GM19023 (cell line): ENCODE data around the gene SH3RF1.
"Not testable (repeated sequence)": the region's sequence is repeated elsewhere in the genome, so short reads cannot be mapped to it uniquely, and the experiment has no call there.

Source experiments
- ATAC-seq: cut with Tn5 transposase; IDR thresholded peaks from one replicate; pipeline ENCODE4 v1.9.1; 2021; ENCODE audit warnings: mild to moderate bottlenecking, moderate library complexity; ENCODE audit not compliant: unreplicated experiment

The SH3RF1 gene

DNA sequence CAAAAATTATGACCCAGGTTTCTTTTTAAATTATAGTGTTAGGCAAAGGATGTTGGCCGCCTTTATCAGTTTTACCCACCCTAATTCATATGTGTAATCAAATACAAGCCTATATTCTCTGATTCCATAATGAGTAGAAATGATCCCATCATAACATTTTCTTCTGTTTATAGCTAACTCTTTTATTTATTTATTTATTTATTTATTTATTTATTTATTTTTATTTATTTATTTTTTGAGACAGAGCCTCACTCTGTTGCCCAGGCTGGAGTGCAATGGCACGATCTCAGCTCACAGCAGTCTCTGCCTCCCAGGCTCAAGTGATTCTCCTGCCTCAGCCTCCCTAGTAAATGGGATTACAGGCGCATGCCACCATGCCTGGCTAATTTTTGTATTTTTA is 7.1 kb upstream of the SH3RF1 start:
- ATAC-seq: not testable (repeated sequence)

DNA sequence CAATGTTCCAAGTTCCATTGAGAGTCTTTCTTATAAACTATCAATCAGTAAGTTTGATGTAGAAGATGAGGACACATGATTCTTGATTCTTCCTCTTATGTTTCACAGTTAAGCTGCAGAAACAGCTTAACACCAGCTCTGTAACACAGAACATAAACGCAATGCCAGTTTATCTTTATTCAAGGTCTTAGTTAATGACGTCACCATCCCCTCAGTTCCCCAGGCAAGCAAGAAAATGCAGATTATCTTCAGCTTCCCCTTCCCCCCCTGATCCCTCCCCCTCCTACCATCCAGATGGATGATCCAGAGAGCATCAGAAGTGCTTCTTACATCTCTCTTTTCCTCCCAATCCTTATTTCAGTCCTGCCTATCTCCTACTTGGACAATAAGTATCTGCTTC is 4.4 kb upstream of the SH3RF1 start:
- ATAC-seq: no peak

- no peak for ATAC-seq
These were observed 3.3 kb upstream of the SH3RF1 start for GRCh38 chr4:169274033-169274432.

GRCh38 chr4:169272265-169272886 is 1.6 kb upstream of the SH3RF1 start:
- ATAC-seq: no peak

DNA sequence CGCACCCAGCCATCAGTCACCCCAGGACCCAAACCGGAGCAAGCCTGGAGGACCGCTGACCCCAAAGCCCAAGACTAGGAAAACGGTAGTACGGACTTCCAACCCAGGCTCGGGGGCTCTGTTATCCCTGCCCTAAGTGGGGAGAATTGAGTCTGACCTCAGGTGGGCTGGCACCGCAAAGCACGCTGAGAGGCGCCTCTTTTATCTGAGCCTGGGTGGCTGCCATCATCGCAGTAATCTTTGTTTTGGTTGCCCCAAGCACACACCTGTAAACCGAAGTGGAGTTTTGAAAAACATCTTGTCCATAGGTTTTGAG is 894 bp upstream of the SH3RF1 start:
- no peak for ATAC-seq

GRCh38 chr4:169269916-169270809 is 593 bp downstream of the SH3RF1 start:
- peak; percentile 51 for ATAC-seq

DNA sequence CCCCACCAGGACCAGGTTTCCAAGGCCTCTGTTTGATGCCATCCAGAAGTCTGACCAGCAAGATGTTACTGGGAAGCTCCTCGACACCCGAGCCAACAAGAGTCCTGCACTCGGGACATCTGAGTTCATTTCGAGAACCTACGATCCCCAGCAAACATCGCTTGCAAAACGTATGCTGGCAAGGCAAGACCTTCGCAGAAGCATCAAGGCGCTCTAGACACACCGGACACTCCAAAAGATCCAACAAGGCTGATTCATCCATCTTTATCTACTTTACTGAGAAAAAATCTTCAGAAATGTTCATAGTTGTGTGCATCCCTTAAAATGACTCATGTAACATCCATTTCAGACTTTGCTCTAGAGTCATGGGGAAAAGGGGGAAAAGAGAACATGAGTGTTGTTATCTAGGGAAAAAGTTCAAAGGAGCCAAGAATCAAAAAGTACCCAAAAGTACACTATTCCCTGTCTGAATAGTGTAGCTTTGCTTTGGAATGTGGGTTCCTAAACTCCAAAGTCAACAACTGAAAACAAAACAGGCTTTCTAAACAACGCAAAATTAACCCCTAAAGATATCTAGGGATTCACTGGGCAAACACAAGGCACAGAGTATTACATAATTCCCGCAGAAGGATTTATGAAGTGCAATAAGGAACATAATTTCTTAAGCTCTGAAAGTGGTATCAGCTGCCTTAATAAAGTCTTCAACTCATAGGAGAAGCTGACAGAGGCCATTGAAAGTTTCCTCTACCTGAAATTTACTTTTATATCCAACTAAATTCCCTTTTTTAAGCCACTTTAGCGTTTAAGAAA is 1.6 kb downstream of the SH3RF1 start:
- ATAC-seq: no peak

DNA sequence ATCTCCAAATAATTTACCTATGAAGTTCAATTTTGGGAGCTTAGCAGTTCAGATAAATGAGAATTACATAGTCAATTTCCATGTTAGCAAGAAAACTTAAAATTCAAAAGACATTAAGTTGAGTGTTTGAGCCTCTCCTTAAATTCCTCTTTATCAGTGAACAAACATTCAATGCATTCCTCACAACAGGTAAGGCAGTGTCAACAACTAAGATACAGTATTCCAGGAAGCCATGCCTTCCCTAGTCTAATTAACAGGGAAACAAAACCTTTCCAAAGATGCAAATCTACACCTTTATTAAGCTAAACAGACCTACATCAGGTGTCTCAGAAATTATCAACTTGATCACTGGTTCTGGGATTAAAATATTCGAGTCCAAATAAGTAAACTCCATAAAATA is 3.7 kb downstream of the SH3RF1 start:
- no peak for ATAC-seq

DNA sequence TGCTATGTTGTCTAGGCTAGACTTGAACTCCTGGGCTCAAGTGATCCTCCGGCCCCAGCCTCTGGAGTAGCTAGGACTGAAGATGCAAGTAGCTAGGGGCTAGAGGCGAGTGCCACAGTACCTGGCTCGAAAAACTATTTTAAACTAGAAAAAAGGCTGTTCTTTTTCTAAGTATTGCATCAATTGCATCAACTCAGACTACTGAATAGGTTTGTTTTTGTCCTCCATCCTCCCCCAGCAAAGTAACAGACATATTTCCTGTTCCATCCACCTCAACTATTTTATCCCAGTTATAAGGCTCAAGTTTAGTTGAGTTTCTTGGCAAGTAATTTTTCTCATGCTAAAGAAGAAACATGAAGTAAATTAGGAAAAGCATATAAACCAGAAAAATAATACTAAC is 4.1 kb downstream of the SH3RF1 start:
- ATAC-seq: no peak

DNA sequence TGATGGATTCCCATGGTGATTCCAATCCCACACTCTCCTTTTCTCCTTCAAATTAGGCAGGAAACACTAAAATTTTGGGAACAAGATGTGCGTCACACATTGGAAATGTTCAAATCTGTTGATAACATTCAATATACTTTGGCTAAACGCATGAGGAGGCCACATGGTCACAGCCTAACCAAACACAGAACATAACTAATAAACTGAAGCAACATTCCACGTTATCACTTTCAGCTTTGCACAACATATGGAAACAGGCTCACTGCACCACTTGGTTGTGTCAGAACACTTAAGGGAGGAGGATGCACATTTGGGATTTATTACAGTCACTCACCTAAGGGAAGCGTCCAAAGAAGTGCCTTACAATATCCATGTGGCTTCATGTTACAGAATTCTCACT is 4.7 kb downstream of the SH3RF1 start:
- no peak for ATAC-seq

- no peak for ATAC-seq
These were observed 6.9 kb downstream of the SH3RF1 start for GRCh38 chr4:169263791-169264392.

DNA sequence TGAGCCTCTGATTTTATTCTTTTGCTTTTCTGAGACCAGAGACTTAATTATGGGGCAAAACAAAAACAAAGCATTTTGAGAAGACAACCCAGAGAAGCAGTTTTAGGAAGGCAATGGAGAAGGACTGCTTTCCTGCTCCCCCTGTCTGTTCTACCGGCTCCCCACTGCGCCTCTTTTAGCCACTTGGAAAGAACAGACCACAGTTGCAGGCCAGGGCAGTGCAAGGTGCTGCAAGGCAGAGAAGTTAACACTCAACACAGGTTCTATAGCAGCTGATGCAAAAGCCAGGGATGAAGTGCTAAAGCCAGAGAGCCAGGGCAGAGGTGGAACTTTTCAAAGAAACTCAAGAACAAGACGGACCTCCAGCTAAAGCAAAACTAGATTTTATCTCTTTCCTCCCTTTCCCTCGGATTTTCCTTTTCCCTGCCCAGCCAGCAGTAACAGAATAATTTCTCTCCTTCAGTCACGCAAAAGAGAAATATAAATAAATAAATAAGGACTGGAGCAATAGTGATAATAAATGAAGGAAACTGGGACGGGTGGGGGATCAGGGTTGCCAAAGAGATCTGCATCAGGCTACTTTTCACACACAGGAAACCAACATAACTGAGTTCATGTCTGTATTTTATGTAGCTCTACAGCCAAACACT is 10.4 kb downstream of the SH3RF1 start:
- ATAC-seq: no peak

- no peak for ATAC-seq
These were observed 11.5 kb downstream of the SH3RF1 start for GRCh38 chr4:169259271-169259670.

DNA sequence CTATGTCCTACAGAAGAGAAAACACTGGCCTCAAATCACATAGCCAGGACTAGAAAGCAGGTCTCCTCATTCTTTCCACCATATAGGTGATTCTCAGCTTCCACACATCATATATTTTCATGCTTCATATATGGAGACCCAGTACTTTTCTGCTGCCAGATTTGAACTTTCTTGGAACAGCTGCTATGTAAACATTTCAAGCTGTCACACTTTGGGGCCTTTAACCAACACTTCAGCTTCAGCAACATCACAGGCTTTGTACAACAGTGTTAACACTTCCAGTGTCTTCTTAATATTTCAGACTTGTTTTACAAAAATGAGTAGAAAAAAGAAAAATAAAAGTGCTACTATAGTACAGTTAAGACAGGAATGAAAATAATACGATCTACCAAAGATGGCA is 12.6 kb downstream of the SH3RF1 start:
- no peak for ATAC-seq

DNA sequence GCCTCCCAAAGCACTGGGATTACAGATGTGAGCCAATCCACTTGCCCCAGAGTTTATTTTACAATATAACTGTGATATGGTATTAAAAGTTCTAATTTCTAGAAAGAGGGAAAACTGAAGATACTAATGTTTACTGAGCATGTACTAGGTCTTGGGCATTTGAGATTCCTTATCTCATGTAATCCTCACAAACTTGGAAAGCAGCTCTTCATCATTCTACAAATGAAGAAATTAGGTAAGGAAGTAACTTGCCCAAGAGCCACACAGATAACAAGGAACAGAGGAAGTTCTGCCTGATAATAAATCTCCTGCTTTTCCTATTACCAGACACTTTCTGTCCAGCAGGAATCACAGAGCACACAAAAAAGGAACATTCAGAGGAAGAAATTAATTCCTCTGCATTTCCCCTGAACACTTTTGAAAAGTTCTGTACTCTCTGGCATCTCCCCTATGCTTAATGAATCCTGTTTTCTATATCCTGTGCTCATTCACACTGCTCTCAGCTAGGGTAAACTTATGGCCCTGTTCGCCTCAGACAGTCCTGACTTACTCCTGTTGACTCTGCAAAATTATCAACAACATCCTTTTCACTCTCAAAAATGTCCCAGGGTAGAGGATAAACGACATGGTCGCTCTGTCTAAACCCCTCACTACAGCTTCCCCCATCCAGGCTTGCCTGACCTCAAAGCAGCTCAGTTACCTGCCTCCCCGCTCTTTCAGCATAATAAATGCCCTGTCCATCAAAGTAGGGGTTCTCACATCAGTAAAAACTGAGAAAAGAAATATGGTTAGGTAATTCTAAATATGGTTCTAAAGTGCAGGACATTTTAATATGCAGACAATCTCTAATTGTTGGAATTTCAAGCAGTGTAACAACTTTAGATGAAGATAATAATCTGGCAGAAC is 13.6 kb downstream of the SH3RF1 start:
- no peak for ATAC-seq

GRCh38 chr4:169256101-169256612 is 14.6 kb downstream of the SH3RF1 start:
- no peak for ATAC-seq

DNA sequence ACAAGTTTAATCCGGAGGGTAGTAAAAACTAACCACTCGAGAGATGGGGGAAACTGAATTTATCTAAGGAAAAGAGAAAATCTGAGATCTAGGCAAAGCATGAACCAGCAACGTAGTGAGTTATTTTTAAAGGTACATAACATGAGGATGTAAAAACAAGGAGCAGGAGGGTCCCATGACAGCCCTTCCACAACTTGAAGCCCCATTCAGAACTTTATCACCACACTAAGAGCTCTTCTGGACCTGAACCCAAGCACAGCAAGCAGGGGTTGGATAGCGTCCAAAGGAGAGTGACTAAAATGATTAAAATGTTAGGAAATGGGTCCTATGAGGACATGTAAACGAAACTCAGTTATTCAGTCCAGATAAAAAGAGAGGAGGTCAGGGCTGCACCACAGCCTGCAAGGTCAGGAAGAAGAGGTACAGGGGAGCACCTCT is 16.2 kb downstream of the SH3RF1 start:
- no peak for ATAC-seq

- no peak for ATAC-seq
These were observed 16.9 kb downstream of the SH3RF1 start for GRCh38 chr4:169253904-169254303.

GRCh38 chr4:169253113-169253671 is 17.6 kb downstream of the SH3RF1 start:
- ATAC-seq: no peak
